Erythroblast (primary cell): ENCODE measurements around the gene YIF1A.

Experiments
- GATA1 ChIP-seq: IDR thresholded peaks from 2 replicates; pipeline ENCODE4 v1.6.1; 2011; ENCODE audit warnings: low read depth, mild to moderate bottlenecking, control low read depth, low read length, moderate library complexity
- POLR2A ChIP-seq: IDR thresholded peaks from 2 replicates; pipeline ENCODE4 v1.6.1; 2011; ENCODE audit warnings: mild to moderate bottlenecking, low read length

DNA sequence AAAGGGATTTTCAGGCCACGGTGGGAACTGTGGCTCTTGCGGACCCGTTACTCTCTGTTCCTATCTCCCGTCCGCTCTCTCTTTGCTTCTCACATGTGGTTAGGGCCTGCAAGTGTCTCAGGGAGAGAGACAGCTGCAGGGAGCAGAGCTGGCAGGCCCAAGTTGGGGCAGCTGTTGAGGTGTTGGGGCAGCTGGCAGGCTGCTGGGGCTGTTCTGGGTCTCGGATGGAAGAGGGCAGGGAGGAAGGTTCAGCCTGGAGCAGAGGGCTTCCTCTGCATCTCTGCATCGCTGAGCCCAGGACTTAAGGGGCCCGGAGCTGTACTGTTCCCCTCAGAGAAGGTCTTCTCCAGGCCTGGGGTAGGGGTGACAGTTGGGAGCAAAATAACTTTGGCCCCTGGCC, 13.5 kb downstream of the YIF1A start:
- no peak for TF ChIP-seq POLR2A
- TF ChIP-seq GATA1 = no peak
